Naive thymus-derived CD4-positive, alpha-beta T cell (primary cell): Measurements from ENCODE around the gene KLF7. TPM values are rescaled to one million over a fixed set of nuclear protein-coding genes. Genes with fewer than 3 reads are reported as not detected.

Source experiments
- ATAC-seq: fragments of 150-1000 bp; cut with Tn5 transposase; 2 replicates; pipeline ENCODE4 v1.10.0; 2021; ENCODE audit warnings: mild to moderate bottlenecking, moderate library complexity
- CTCF ChIA-PET: fragments of 350-600 bp; sonication (Branson Sonifier 250); formaldehyde crosslinking; loops from one replicate; lab custom pipeline; 2021; ENCODE audit warnings: antibody characterized with exemption; lab: Charles Lee
- POLR2A ChIA-PET: fragments of 350-600 bp; sonication (Branson Sonifier 250); formaldehyde crosslinking; loops from one replicate; lab custom pipeline; 2021; ENCODE audit warnings: antibody characterized with exemption, inconsistent platforms; lab: Charles Lee
- DNase-seq, 9 donors: peaks; one replicate each; pipeline versions ENCODE4 v3.0.0 to v3.0.0-alpha.2; 2020 to 2022; ENCODE audit warnings: mixed read lengths in 1 of 9
- H3K27ac ChIP-seq: one replicate; pipeline ENCODE4 v1.7.0; 2013; ENCODE audit warnings: mild to moderate bottlenecking, low read depth, low read length, moderate library complexity
- H3K27me3 ChIP-seq, 2 donors: one replicate each; pipeline ENCODE4 v1.7.0; 2013; ENCODE audit warnings: low read length in 2 of 2, mild to moderate bottlenecking in 2 of 2, moderate library complexity in 2 of 2; ENCODE audit not compliant: control insufficient read depth in 2 of 2, insufficient read depth in 2 of 2
- H3K36me3 ChIP-seq, 3 experiments: 1 replicate in 2 of 3; 2 replicates in 1 of 3; pipeline ENCODE4 v1.7.0; 2013; ENCODE audit warnings: low read length in 3 of 3, mild to moderate bottlenecking in 3 of 3, moderate library complexity in 1 of 3; ENCODE audit not compliant: insufficient read depth in 3 of 3, control insufficient read depth in 2 of 3
- H3K4me1 ChIP-seq, 2 donors: one replicate each; pipeline ENCODE4 v1.7.0; 2013; ENCODE audit warnings: low read length in 2 of 2, mild to moderate bottlenecking in 2 of 2, moderate library complexity in 1 of 2; ENCODE audit not compliant: control insufficient read depth in 2 of 2, insufficient read depth in 2 of 2
- H3K4me3 ChIP-seq: 2 replicates; pipeline ENCODE4 v1.7.0; 2013; ENCODE audit warnings: mild to moderate bottlenecking, low read length
- H3K9me3 ChIP-seq, 3 experiments: 1 replicate in 2 of 3; 2 replicates in 1 of 3; pipeline ENCODE4 v1.7.0; 2013; ENCODE audit warnings: low read length in 3 of 3; ENCODE audit not compliant: control insufficient read depth in 2 of 3
- H3K27ac Mint-ChIP-seq, 9 donors: one replicate each; pipeline ENCODE4 v1.8.0; 2020 to 2022; ENCODE audit warnings: mixed read lengths in 9 of 9, mild to moderate bottlenecking in 8 of 9, moderate library complexity in 5 of 9, inconsistent platforms in 2 of 9
- H3K27me3 Mint-ChIP-seq, 5 donors: one replicate each; pipeline ENCODE4 v1.8.0; 2021 to 2022; ENCODE audit warnings: mixed read lengths in 5 of 5, mild to moderate bottlenecking in 1 of 5
- H3K36me3 Mint-ChIP-seq, 5 donors: one replicate each; pipeline ENCODE4 v1.8.0; 2020 to 2022; ENCODE audit warnings: mixed read lengths in 5 of 5, mild to moderate bottlenecking in 3 of 5, inconsistent platforms in 1 of 5
- H3K4me1 Mint-ChIP-seq, 7 donors: one replicate each; pipeline ENCODE4 v1.8.0; 2020 to 2022; ENCODE audit warnings: mixed read lengths in 7 of 7, mild to moderate bottlenecking in 3 of 7, inconsistent platforms in 1 of 7
- H3K4me3 Mint-ChIP-seq, 10 donors: one replicate each; pipeline ENCODE4 v1.8.0; 2020 to 2022; ENCODE audit warnings: mild to moderate bottlenecking in 10 of 10, mixed read lengths in 10 of 10, moderate library complexity in 6 of 10, inconsistent platforms in 2 of 10
- H3K9me3 Mint-ChIP-seq, 11 donors: one replicate each; pipeline ENCODE4 v1.8.0; 2020 to 2022; ENCODE audit warnings: mixed read lengths in 11 of 11, mild to moderate bottlenecking in 4 of 11, inconsistent platforms in 1 of 11, moderate library complexity in 1 of 11
- intact Hi-C, 2 donors: fragments of 100-400 bp; cut with micrococcal nuclease; formaldehyde crosslinking; loops; one replicate each; pipeline ENCODE4 v1.15.1; 2023
- polyA plus RNA-seq, 2 donors: library from polyadenylated mRNA; unstranded; fragments of 300-500 nt; fragmentation: Illumina TruSeq; gene quantifications; one replicate each; pipeline ENCODE4 v1.2.3, GENCODE V29; 2021
- total RNA-seq, 6 experiments: library from RNA in 5 of 6; stranded (reverse) in 5 of 6; gene quantifications; 1 replicate in 5 of 6; 2 replicates in 1 of 6; pipeline ENCODE4 v1.2.3 and lab custom pipeline; 2021 to 2026

Gene KLF7
- total and polyA plus RNA-seq, 7 experiments from 2014 or later, result 18.7 to 93.3 (median 71.7) TPM

- intact Hi-C loops, result no loop called here
- Mint-ChIP-seq H3K9me3 (peaks cover 0 to 2% (median 0%) of the 10 kb centered on the region in 11 donors), H3K27me3 (peaks cover 0 to 6% (median 0%) of the 10 kb centered on the region in 5 donors), H3K36me3 (peaks cover 17 to 61% (median 33%) of the 10 kb centered on the region in 5 donors), H3K4me1 (peaks cover 65 to 98% (median 94%) of the 10 kb centered on the region in 7 donors), H3K27ac (peak overlapping the region in 7 of 9 donors; percentile 63 to 99 (median 81)), H3K4me3 (peak overlapping the region in 8 of 10 donors; percentile 6 to 60 (median 50))
- POLR2A ChIA-PET, result interaction anchor here (4.6 kb wide), 1 partner anchor 16 kb away, joined by 59 read pairs; the partner anchor contains the start of gene KLF7
- H3K4me1 ChIP-seq, result peaks cover 0 to 50% of the 10 kb centered on the region in 2 donors
- H3K27ac ChIP-seq, result no peak overlapping the region
- CTCF ChIA-PET, result no interaction called here
- DNase-seq (peak in 1 of 9 donors; percentile 29), ATAC-seq (peak; percentile 14)
- no peak overlapping the region for H3K4me3 ChIP-seq
- H3K36me3 ChIP-seq, result no peaks in the 10 kb centered on the region
- no peaks in the 10 kb centered on the region for H3K27me3 ChIP-seq
- no peaks in the 10 kb centered on the region for H3K9me3 ChIP-seq
Measured at GRCh38 chr2:207149249-207150213, 16.2 kb downstream of the KLF7 start.

GRCh38 chr2:207148020-207148419 lies 17.7 kb downstream of the KLF7 start:
- peak overlapping the region in 6 of 9 donors; percentile 45 to 99 (median 80) for H3K27ac Mint-ChIP-seq
- intact Hi-C loops, result no loop called here
- ChIA-PET POLR2A (interaction anchor here (0.8 to 4.6 kb wide), 7 partner anchors 8 to 92 kb away, joined by 3 to 59 read pairs (median 6); partner anchors contain the start of gene KLF7), CTCF (interaction anchor here (0.9 to 1.8 kb wide), 3 partner anchors 8 to 17 kb away, joined by 3 to 11 read pairs (median 3); no protein-coding TSS in a partner anchor)
- H3K36me3 Mint-ChIP-seq, result peaks cover 17 to 63% (median 33%) of the 10 kb centered on the region in 5 donors
- peaks cover 3 to 48% of the 10 kb centered on the region in 2 donors for H3K4me1 ChIP-seq
- DNase-seq, result no peak
- no peaks in the 10 kb centered on the region for H3K27me3 ChIP-seq
- peaks cover 0 to 6% (median 0%) of the 10 kb centered on the region in 5 donors for H3K27me3 Mint-ChIP-seq
- peaks cover 0 to 2% (median 0%) of the 10 kb centered on the region in 11 donors for H3K9me3 Mint-ChIP-seq
- no peak overlapping the region for H3K27ac ChIP-seq
- H3K4me1 Mint-ChIP-seq, result peaks cover 63 to 98% (median 92%) of the 10 kb centered on the region in 7 donors
- ATAC-seq, result no peak
- no peak overlapping the region for H3K4me3 Mint-ChIP-seq
- no peaks in the 10 kb centered on the region for H3K9me3 ChIP-seq
- no peaks in the 10 kb centered on the region for H3K36me3 ChIP-seq
- no peak overlapping the region for H3K4me3 ChIP-seq

- no peaks in the 10 kb centered on the region for H3K27me3 Mint-ChIP-seq
- peaks cover 0 to 2% (median 0%) of the 10 kb centered on the region in 11 donors for H3K9me3 Mint-ChIP-seq
- Histone ChIP-seq H3K4me1 (peaks cover 17 to 52% of the 10 kb centered on the region in 2 donors), H3K9me3 (no peaks in the 10 kb centered on the region), H3K27ac (peak overlapping the region; percentile 86), H3K27me3 (no peaks in the 10 kb centered on the region), H3K36me3 (no peaks in the 10 kb centered on the region), H3K4me3 (peak overlapping the region; percentile 57)
- peak overlapping the region; percentile 92 to 99 (median 96) for H3K27ac Mint-ChIP-seq
- ChIA-PET POLR2A (interaction anchor here (0.6 to 9.5 kb wide), 19 partner anchors 9 to 481 kb away, joined by 3 to 433 read pairs (median 8); partner anchors contain the start of genes CREB1, FASTKD2, KLF7 and MDH1B), CTCF (interaction anchor here (0.8 to 3.7 kb wide), 6 partner anchors 12 to 316 kb away, joined by 3 to 61 read pairs (median 4); partner anchors contain the start of gene KLF7)
- intact Hi-C loops, result loop anchor here (5.0 kb wide), 4 partner anchors 98 to 383 kb away; partner anchors contain the start of gene CREB1 (in 1 of the 2)
- peak overlapping the region; percentile 59 to 90 (median 80) for H3K4me3 Mint-ChIP-seq
- peaks cover 15 to 72% (median 30%) of the 10 kb centered on the region in 5 donors for H3K36me3 Mint-ChIP-seq
- no peak for ATAC-seq
- no peak for DNase-seq
- H3K4me1 Mint-ChIP-seq, result peaks cover 53 to 95% (median 90%) of the 10 kb centered on the region in 7 donors
Measured at GRCh38 chr2:207144173-207144785, 21.5 kb downstream of the KLF7 start.

GRCh38 chr2:207143215-207144172 lies 22.3 kb downstream of the KLF7 start:
- H3K27me3 Mint-ChIP-seq, result no peaks in the 10 kb centered on the region
- H3K9me3 Mint-ChIP-seq, result peaks cover 0 to 2% (median 0%) of the 10 kb centered on the region in 11 donors
- Histone ChIP-seq H3K4me3 (peak overlapping the region; percentile 57), H3K9me3 (no peaks in the 10 kb centered on the region), H3K27ac (peak overlapping the region; percentile 86), H3K36me3 (no peaks in the 10 kb centered on the region), H3K4me1 (peaks cover 17 to 51% of the 10 kb centered on the region in 2 donors), H3K27me3 (no peaks in the 10 kb centered on the region)
- peaks cover 10 to 70% (median 25%) of the 10 kb centered on the region in 5 donors for H3K36me3 Mint-ChIP-seq
- intact Hi-C loops, result loop anchor here (1.0 to 5.0 kb wide), 14 partner anchors 8 to 482 kb away; partner anchors contain the start of genes CREB1 (in 2 of the 2) and METTL21A (in 1 of the 2)
- ChIA-PET CTCF (interaction anchor here (0.7 to 3.7 kb wide), 17 partner anchors 13 to 343 kb away, joined by 3 to 61 read pairs (median 3); partner anchors contain the start of gene KLF7), POLR2A (interaction anchor here (0.6 to 9.5 kb wide), 28 partner anchors 9 to 481 kb away, joined by 3 to 433 read pairs (median 5); partner anchors contain the start of genes CREB1, FASTKD2, KLF7 and MDH1B)
- peak; percentile 34 to 92 (median 83) for DNase-seq
- peaks cover 45 to 95% (median 87%) of the 10 kb centered on the region in 7 donors for H3K4me1 Mint-ChIP-seq
- H3K27ac Mint-ChIP-seq, result peak overlapping the region; percentile 92 to 99 (median 96)
- ATAC-seq, result peak; percentile 83
- H3K4me3 Mint-ChIP-seq, result peak overlapping the region; percentile 59 to 90 (median 80)

GRCh38 chr2:207142461-207142860 lies 23.3 kb downstream of the KLF7 start:
- CTCF ChIA-PET, result interaction anchor here (0.7 to 3.7 kb wide), 21 partner anchors 10 to 341 kb away, joined by 3 to 61 read pairs (median 4); partner anchors contain the start of gene KLF7
- DNase-seq (peak in 4 of 9 donors; percentile 24 to 51 (median 36)), ATAC-seq (peak; percentile 45)
- Histone ChIP-seq H3K9me3 (no peaks in the 10 kb centered on the region), H3K4me3 (peak overlapping the region; percentile 57), H3K27me3 (no peaks in the 10 kb centered on the region), H3K27ac (peak overlapping the region; percentile 86), H3K4me1 (peaks cover 17 to 51% of the 10 kb centered on the region in 2 donors), H3K36me3 (no peaks in the 10 kb centered on the region)
- peaks cover 48 to 97% (median 91%) of the 10 kb centered on the region in 7 donors for H3K4me1 Mint-ChIP-seq
- peak overlapping the region; percentile 59 to 90 (median 80) for H3K4me3 Mint-ChIP-seq
- POLR2A ChIA-PET, result interaction anchor here (0.7 to 9.5 kb wide), 24 partner anchors 9 to 1058 kb away, joined by 3 to 433 read pairs (median 5); partner anchors contain the start of genes CREB1, KLF7 and METTL21A
- peaks cover 0 to 2% (median 0%) of the 10 kb centered on the region in 11 donors for H3K9me3 Mint-ChIP-seq
- H3K27ac Mint-ChIP-seq, result peak overlapping the region; percentile 92 to 99 (median 96)
- peaks cover 9 to 70% (median 20%) of the 10 kb centered on the region in 5 donors for H3K36me3 Mint-ChIP-seq
- intact Hi-C loops, result loop anchor here (1.0 to 5.0 kb wide), 8 partner anchors 54 to 385 kb away; partner anchors contain the start of gene CREB1 (in 1 of the 2)
- H3K27me3 Mint-ChIP-seq, result no peaks in the 10 kb centered on the region
